NOMO-1 (cell line): ENCODE data around the gene ATP2B3.

Experiments
- DNase-seq, 2 experiments: peaks; one replicate each; lab custom pipeline; 2025; ENCODE audit not compliant: unreplicated experiment in 2 of 2; lab: John Stamatoyannopoulos, UW

The ATP2B3 gene

GRCh38 chrX:153488231-153488914 is 29.1 kb upstream of the ATP2B3 start:
- no peak for DNase-seq

GRCh38 chrX:153490217-153490930 is 27.1 kb upstream of the ATP2B3 start:
- no peak for DNase-seq

- DNase-seq, result no peak
Observed at GRCh38 chrX:153491351-153491914, 26.0 kb upstream of the ATP2B3 start.

GRCh38 chrX:153491918-153492317 is 25.5 kb upstream of the ATP2B3 start:
- DNase-seq, result no peak

- DNase-seq, result no peak
Observed at GRCh38 chrX:153492543-153492942, 24.9 kb upstream of the ATP2B3 start.

GRCh38 chrX:153493085-153493484 is 24.4 kb upstream of the ATP2B3 start:
- no peak for DNase-seq

- no peak for DNase-seq
Observed at GRCh38 chrX:153494061-153494460, 23.4 kb upstream of the ATP2B3 start.

- DNase-seq, result no peak
Observed at GRCh38 chrX:153494541-153495361, 22.7 kb upstream of the ATP2B3 start, which contains the start of gene BGN. Gene BGN (plus strand): TSS chrX:153494980. CDS start chrX:153504632, 9,652 bp downstream.

- DNase-seq, result no peak
Observed at GRCh38 chrX:153495362-153495751, 22.1 kb upstream of the ATP2B3 start.

GRCh38 chrX:153495903-153496589 is 21.4 kb upstream of the ATP2B3 start:
- no peak for DNase-seq

- DNase-seq, result no peak
Observed at GRCh38 chrX:153496590-153496959, 20.9 kb upstream of the ATP2B3 start.

- DNase-seq, result no peak
Observed at GRCh38 chrX:153498453-153498852, 19.0 kb upstream of the ATP2B3 start.

GRCh38 chrX:153499341-153499740 is 18.1 kb upstream of the ATP2B3 start:
- no peak for DNase-seq

- DNase-seq, result no peak
Observed at GRCh38 chrX:153499876-153500275, 17.6 kb upstream of the ATP2B3 start.

GRCh38 chrX:153500676-153501280 is 16.7 kb upstream of the ATP2B3 start:
- no peak for DNase-seq

GRCh38 chrX:153501530-153501929 is 15.9 kb upstream of the ATP2B3 start:
- DNase-seq, result no peak

GRCh38 chrX:153502131-153502530 is 15.3 kb upstream of the ATP2B3 start:
- no peak for DNase-seq

GRCh38 chrX:153502796-153503195 is 14.6 kb upstream of the ATP2B3 start:
- no peak for DNase-seq

- no peak for DNase-seq
Observed at GRCh38 chrX:153504445-153505016, 12.9 kb upstream of the ATP2B3 start.

GRCh38 chrX:153505361-153505760 is 12.1 kb upstream of the ATP2B3 start:
- no peak for DNase-seq
